ENCODE measurements around the gene PLA2G2F.

PLA2G2F gene

GRCh38 chr1:20199403-20199802 lies 60.3 kb downstream of the PLA2G2F start:
- H3K36me3 Mint-ChIP-seq (ENCODE audit: low read depth) = no peaks in the 10 kb centered on the region

GRCh38 chr1:20199840-20200239 lies 60.7 kb downstream of the PLA2G2F start:
- Mint-ChIP-seq H3K36me3 (ENCODE audit: low read depth) (no peaks in the 10 kb centered on the region), H3K27me3 (ENCODE audit: low read depth) (peaks cover 21% of the 10 kb centered on the region), H3K4me1 (peaks cover 6% of the 10 kb centered on the region), H3K4me3 (no peak overlapping the region), H3K9me3 (no peaks in the 10 kb centered on the region), H3K27ac (no peak overlapping the region)
- TF ChIP-seq CTCF (IDR thresholded peaks at IDR 0.05; ENCODE audit: unreplicated experiment in 3 of 3) = no peak

More at GRCh38 chr1:20199403-20199802, 60.3 kb downstream of the PLA2G2F start:
- Mint-ChIP-seq H3K9me3 (no peaks in the 10 kb centered on the region), H3K27ac (no peak overlapping the region), H3K4me3 (no peak overlapping the region), H3K27me3 (ENCODE audit: low read depth) (peaks cover 16% of the 10 kb centered on the region), H3K4me1 (peaks cover 10% of the 10 kb centered on the region)
- TF ChIP-seq CTCF (IDR thresholded peaks at IDR 0.05; ENCODE audit: unreplicated experiment in 3 of 3) = no peak

Measured in nephron (organoid).